HG03442 (cell line): ENCODE results near the gene C17orf100.
"Not testable (repeated sequence)": the region's sequence is repeated elsewhere in the genome, so short reads cannot be mapped to it uniquely, and the experiment has no call there.

ENCODE experiments used
- ATAC-seq: cut with Tn5 transposase; IDR thresholded peaks from one replicate; pipeline ENCODE4 v1.9.1; 2021; ENCODE audit warnings: mild to moderate bottlenecking, moderate library complexity; ENCODE audit not compliant: unreplicated experiment

C17orf100 gene

GRCh38 chr17:6640536-6641246, 10.9 kb upstream of the C17orf100 start, which contains the start of the genes KIAA0753 and TXNDC17:
Gene KIAA0753 (minus strand): TSS chr17:6640711. CDS start chr17:6635103, 5,608 bp downstream.
Gene TXNDC17 (plus strand): TSS chr17:6641060. CDS start chr17:6641083, 23 bp downstream.
- ATAC-seq = peak; percentile 83

DNA sequence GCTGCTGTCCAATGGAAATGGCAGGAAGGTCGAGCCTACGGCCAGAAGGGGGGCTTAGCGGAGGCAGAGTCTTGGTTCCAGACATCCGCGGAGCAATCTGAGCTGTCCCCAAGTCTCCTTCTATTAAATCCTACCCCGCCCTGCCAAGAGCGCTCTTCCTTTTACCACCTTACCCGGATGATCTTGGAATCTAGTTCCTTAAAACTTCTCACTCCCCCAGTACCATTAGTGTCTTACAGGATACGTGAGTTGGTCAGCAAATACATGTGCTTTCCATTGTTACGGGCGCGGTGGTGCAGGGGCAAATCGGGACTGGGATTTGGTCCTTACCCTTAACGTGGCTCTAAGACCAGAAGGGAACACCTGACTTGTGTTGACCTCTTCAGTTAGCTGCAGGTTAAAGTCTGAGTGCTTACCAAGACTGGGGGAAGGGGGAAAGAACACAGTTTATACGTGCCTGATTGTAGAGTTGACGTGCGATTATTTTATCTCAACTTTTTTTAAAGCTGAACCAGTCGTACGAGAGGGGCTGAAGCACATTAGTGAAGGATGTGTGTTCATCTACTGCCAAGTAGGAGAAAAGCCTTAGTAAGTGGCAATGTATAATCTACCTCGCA, 10.2 kb upstream of the C17orf100 start:
- peak; percentile 16 for ATAC-seq

GRCh38 chr17:6642592-6642991, 9.0 kb upstream of the C17orf100 start:
- ATAC-seq = no peak

DNA sequence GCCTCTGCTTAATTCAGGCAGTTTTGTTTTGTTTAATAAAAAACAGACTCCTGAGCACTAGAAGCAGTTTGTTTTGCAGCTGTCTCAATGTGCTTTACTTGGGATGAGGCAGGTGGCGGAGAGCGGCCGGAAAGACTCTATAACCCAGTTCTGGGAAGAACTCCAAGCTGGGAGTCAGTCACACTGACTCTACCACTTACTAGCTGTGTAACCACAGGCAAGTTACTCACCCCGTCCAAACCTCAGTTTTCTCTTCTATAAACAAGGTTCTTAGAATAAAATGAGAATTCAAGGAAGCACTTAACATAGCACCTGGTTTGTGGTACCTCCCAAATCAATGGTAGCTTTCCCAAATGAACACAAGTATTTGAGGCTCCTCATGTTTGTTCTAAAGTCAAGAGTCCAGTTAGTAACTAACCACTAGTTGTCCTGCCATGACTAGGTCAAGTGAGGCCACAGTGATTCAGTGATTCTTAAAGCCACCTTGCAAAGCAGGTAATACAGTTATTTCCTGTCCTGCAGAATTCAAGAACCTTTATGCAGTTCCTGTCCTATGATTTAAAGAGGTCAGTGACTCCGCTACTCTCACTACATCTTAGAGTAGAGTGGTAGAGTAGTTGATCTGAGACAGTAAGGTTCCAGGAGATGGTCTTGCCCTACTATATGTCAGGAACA, 8.0 kb upstream of the C17orf100 start:
- ATAC-seq = no peak

DNA sequence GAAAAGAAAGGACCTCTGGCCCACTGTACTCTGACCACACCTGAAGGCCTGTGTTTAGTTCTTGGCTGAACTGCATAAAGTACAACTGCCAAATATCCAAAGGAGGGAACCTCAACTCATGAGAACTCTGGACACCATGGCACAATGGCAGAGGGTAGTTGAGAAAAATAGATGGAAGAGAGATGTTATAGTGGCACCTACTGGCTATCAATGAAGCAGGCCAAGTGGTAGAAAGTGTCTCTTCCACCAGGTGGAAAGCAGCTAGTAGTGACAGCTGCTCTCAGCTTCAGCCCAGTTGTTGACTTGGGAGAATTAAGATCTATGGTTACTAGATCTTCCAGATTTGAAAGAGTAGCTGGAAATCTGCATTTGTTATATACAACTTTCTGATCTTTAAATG, 3.4 kb upstream of the C17orf100 start:
- ATAC-seq = no peak

DNA sequence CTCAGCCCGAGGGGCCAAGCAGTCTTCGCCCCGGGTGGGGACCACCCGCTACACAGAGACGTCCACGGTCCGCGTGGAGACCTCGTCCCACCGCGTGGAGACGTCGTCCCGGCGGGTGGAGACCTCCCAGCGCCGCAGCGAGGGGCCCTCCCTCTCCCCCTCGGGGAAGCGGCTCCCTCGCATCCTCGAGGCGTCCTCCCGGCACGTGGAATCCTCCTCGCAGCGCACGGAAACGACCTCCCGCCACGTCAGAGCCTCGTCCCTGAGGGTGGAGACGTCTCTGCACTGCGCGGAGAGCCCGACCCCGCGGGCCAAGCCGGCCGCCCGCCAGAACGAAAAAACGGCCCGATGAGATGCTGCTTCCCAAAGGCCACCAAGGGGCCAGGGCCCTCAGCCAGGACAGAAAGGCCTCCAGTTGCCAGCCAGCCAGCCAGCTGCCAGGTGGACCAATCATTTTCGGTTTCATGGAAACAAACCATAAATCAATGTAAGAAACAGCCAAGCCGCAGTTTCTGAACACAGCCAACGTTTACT, 424 bp downstream of the C17orf100 start:
- peak; percentile 18 for ATAC-seq

- no peak for ATAC-seq
Measured at GRCh38 chr17:6654841-6655731, 3.5 kb downstream of the C17orf100 start.

- ATAC-seq = not testable (repeated sequence)
Measured at GRCh38 chr17:6655732-6656361, 4.3 kb downstream of the C17orf100 start.

GRCh38 chr17:6656797-6657632, 5.5 kb downstream of the C17orf100 start:
- not testable (repeated sequence) for ATAC-seq

DNA sequence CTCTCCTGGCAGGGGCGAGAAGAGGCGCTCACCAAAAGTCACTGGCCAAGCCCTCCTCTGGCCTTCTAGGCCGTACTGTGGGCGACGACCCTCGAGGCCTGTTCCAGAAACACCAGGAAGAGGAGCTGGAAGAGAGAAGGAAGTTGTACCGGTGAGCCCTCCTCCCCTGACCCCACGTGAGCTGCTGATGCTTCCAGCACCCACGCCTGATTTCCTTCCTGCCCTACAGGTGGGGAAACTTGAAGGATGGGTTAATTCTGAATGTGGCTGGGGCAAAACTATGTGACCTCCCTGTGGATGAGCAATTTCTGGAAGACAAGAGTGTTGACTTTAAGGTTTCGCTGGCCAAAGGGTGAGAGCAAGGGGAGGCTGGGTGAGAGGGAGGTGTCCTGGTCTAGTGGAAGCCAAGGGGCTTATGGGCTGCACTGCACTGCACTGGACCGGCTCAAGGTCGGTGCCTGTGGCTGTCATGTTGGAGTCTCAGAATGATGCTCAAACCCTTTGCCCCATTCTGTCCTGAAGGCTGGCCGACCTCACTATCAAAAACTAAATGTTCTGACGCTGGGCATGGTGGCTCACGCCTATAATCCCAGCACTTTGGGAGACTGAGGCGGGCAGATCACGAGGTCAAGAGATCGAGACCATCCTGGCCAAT, 6.2 kb downstream of the C17orf100 start:
- ATAC-seq = no peak

DNA sequence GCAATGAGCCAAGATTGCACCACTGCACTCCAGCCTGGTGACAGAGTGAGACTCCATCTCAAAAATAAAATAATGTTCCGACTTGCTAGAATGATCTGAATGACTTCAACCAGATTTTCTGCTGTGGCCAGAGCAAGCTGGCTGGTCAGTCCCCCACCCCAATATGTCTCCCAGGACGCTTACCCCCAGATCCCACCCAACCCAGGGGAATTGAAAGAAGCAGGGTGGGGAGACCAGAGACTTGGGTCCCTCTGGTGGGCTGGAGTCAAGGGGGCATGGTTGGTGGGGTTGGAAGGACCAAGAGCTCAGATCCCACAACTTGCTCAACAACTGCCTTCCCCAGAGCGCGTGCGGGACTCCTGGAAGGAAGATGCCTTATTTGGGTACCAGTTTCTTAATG, 6.8 kb downstream of the C17orf100 start:
- not testable (repeated sequence) for ATAC-seq

- no peak for ATAC-seq
Measured at GRCh38 chr17:6660101-6660500, 8.5 kb downstream of the C17orf100 start.

- ATAC-seq = peak; percentile 57
Measured at GRCh38 chr17:6660805-6661463, 9.4 kb downstream of the C17orf100 start.

DNA sequence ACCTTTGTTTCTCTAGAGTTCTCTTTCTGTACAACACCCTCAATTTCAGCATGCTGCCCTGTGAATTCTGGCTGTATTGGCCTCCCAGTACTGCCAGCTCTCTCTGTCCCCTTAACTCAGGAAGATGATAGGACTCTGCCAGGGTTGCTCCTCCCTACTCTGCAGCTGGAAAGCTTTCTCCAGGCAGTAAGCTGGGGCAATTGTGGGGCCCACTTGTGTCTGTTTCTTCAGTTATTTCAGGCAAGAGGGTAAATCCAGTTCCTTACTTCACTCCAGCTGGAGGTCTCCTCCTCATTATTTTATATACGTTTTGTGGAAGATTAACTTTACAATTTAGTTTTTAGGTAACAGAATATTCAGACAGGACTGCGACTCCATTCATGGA, 9.9 kb downstream of the C17orf100 start:
- no peak for ATAC-seq

- not testable (repeated sequence) for ATAC-seq
Measured at GRCh38 chr17:6663200-6663599, 11.6 kb downstream of the C17orf100 start.

- no peak for ATAC-seq
Measured at GRCh38 chr17:6666077-6666521, 14.5 kb downstream of the C17orf100 start.

- no peak for ATAC-seq
Measured at GRCh38 chr17:6666557-6666956, 15.0 kb downstream of the C17orf100 start.

DNA sequence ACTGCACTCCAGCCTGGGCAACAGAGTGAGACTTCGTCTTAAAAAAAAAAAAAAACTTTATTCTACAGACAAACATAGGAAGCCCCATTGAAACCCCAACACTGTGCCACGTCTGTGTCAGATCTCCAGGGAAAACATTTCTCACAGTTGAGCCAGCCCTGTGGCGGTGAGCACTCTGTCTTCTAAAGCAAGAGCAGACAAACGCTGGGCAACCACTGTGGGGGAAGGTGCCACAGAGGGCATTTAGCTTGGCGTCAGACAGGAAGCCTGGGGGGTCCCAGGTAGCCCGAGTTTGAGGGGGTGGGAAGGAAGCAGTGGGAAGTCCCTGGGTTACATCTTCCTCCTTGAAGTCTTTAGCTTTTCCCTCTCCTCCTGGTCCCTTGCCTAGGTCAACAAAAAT, 16.0 kb downstream of the C17orf100 start:
- no peak for ATAC-seq
